Measurements from ENCODE around the gene ARHGEF17.

ARHGEF17 gene

DNA sequence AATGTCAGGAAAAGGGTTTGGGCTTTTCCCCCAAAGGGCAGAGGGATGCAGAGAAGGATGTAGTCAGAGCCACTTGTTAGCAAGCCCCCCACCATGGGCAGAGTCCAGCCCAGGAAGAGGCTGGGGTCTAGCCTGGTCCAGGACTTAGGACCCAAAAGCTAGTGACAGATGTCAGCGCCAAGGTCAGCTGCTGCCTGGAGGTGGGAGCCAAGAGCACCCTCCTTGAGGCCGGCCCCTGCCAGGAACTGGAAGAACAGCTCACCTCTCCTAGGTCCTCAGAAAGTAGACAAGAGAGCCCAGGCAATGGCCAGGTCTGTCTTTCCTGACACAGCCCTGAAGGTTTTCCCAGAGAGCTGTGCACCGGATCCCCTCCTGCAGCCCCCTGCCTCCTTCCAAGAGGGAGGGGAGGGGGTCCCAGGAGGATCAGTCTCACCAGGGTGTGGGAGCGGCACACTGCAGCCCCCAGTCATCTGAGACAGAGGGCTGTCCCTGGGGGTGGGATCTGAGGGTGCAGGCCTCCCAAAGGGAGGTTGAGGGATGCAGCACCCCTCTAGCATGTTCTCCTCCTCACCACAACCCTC is 14.6 kb upstream of the ARHGEF17 start:
- DNase-seq, result no peak

DNA sequence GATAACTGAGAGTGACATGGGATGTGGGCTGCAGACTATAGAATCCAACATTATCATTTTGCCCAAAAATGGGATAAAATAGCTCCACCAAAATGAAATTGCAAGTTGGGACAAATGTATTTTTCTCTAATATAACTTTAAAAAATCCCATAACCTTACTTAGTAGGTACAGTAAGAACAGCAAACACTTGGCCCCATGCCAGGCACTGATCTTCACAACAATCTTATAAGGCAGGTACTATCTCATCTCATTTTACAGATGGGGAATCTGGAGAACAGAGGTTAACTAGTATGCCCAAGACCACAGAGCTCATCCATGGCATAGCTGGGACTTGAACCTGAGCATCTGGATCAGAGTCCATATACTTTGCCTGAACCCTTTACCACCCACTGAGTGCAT is 13.5 kb upstream of the ARHGEF17 start:
- no peak for DNase-seq

DNA sequence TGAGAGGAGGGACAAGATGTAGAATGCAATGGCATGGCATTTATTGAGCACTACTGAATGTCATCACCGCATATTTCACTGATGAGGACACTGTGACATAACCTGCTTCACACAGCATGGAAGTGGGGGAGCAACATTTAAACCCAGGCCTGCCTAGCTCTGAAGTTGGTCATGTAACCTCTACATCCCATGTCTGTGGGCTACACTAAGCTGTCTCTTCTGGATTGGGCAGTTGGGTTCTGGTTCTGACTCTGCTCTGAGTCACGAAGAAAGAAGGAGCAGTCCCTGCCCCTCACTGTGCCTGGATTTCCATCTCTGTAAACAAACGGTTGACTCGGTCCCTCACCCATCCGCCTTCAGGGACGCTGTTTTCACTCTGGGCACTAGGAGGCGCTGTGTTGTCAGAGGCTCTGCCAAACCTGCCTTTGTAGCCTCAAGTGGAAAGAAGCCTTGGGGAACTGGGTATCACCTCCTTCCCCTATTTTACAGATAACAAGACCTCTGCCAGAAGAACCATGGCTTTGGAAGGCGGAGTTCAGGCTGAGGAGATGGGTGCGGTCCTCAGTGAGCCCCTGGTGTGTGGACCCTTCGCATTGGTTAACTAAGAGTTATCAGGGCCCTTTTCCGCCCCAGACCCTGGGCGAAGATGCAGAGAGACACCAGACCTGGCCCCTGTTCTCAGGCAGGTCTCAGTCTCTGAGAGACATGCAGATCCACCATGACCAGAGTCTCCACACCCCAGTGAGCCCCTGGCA is 12.7 kb upstream of the ARHGEF17 start:
- peak; percentile 62 for DNase-seq

DNA sequence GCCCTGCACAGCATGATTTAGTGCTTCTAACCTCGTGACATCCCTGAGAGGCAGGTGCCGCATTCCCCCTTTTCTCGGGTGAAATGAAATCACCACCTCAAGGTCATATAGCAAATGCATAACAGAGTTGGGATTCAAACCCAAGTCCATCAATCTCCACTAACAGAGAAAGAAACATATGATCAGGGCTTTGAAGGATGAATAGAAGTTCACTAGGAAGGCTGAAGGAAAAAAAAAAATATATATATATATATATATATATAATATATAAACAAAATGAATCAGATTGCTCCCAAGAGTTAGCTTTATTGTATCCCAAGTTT is 12.1 kb upstream of the ARHGEF17 start:
- no peak for DNase-seq

DNA sequence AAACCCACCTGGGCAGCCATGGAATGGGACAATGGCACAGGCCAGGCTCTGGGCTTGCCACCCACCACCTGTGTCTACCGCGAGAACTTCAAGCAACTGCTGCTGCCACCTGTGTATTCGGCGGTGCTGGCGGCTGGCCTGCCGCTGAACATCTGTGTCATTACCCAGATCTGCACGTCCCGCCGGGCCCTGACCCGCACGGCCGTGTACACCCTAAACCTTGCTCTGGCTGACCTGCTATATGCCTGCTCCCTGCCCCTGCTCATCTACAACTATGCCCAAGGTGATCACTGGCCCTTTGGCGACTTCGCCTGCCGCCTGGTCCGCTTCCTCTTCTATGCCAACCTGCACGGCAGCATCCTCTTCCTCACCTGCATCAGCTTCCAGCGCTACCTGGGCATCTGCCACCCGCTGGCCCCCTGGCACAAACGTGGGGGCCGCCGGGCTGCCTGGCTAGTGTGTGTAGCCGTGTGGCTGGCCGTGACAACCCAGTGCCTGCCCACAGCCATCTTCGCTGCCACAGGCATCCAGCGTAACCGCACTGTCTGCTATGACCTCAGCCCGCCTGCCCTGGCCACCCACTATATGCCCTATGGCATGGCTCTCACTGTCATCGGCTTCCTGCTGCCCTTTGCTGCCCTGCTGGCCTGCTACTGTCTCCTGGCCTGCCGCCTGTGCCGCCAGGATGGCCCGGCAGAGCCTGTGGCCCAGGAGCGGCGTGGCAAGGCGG is 11.4 kb upstream of the ARHGEF17 start:
- DNase-seq, result no peak

DNA sequence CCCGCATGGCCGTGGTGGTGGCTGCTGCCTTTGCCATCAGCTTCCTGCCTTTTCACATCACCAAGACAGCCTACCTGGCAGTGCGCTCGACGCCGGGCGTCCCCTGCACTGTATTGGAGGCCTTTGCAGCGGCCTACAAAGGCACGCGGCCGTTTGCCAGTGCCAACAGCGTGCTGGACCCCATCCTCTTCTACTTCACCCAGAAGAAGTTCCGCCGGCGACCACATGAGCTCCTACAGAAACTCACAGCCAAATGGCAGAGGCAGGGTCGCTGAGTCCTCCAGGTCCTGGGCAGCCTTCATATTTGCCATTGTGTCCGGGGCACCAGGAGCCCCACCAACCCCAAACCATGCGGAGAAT is 10.9 kb upstream of the ARHGEF17 start:
- DNase-seq, result no peak

DNA sequence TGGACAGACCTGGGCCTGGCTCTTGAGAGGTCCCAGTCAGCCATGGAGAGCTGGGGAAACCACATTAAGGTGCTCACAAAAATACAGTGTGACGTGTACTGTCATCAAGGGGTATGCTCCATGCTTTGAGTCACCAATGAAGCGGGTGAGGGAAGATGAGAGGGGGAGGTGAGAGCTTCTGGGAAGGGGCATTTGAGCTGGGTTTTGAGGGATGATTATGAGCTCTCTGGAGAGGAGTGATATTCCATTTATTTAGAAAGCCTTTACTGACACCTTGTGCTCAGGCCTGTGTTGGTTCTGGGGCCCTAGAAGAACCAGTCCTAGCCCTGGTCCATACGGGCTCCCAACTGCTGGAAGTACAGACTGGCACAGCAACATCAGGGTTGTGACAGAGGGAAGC is 10.4 kb upstream of the ARHGEF17 start:
- DNase-seq, result no peak

DNA sequence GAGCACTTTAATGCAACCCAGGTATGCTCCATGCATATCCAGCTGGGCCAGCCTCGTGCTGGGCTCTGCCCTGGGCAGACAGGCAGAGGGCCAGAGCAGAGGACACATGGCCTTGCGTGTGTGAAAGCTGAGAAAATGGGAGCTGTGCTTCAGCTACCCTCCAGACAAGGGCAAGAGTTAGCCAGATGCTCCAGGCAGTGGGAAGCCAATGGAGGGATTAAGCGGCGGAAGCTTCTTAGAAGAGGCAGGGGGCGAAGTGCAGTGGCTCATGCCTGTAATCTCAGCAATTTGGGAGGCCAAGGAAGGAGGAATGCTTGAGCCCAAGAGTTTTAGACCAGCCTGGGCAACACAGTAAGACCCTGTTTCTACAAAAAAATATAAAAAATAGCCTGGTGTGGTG is 9.8 kb upstream of the ARHGEF17 start:
- DNase-seq, result no peak

DNA sequence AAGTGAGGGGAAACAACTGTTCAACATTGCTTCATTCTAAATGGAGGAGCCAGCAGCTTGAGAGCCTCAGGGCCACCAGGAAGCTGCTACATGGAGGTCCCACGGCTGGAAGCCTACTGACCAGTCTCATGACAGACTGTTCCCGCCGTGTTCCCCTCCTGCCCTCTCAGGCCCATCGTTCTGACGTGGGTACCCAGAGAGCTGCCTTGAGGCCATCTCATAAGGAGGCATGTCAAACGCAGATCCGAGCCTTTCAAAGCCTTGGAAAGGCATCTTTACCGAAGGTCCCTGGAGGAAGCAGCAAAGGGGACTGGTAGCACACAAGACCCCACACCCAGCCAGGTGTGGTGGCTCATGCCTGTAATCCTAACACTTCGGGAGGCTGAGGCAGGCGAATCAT is 8.3 kb upstream of the ARHGEF17 start:
- no peak for DNase-seq

DNA sequence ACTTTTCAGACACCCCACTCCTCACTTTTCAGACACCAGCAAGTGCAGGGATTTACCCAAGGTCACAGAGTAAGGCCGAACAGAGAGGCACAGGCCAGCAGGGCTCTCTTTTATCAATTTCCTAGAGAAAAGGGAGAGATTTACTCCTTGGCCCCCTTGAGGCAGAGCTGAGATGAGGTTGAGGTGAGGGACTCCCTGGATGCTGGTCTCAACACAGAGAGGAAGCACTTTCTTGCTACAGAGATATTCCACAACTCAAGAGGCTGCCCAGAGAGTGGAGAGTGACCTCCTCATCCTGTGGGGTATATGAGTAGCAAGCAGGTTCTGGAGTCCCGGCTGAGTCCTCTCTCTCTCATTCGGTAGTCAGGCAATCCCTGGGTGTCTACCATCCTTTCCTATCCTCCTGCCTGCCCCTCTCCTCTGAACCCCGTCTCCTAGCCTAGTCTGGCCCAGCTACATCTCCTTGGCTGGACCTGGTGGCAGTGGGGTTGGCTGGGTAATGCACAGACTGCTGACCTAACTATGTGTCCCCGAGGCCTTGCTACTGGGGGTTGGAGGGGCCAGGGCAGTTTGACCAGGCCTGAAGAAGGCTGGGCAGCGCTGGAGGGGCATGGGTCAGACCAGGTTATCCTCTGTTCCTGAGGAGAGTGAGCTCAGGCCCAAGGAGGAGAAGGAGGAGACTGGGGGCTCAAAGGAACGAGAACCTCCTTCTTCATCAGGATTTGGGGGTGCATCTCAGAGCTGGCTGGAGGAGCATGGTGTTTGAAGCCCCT is 1.8 kb upstream of the ARHGEF17 start:
- no peak for DNase-seq

DNA sequence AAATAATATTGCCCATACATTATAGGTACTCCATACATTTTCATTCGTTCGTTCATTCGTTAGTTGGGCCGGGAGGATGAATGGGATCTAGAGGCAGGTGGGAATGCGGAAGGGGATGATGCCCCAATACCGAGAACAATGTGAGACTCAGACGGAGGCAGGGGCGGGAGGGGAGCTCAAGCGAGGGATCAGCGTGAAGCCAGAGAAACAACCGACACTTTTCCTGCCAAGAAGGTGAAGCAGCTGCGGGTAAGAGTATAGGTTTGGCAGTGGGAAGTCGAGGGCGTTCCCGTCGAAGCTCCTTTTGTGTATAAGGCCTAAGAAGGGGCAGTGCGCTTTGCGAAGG is 1.1 kb upstream of the ARHGEF17 start:
- no peak for DNase-seq

DNA sequence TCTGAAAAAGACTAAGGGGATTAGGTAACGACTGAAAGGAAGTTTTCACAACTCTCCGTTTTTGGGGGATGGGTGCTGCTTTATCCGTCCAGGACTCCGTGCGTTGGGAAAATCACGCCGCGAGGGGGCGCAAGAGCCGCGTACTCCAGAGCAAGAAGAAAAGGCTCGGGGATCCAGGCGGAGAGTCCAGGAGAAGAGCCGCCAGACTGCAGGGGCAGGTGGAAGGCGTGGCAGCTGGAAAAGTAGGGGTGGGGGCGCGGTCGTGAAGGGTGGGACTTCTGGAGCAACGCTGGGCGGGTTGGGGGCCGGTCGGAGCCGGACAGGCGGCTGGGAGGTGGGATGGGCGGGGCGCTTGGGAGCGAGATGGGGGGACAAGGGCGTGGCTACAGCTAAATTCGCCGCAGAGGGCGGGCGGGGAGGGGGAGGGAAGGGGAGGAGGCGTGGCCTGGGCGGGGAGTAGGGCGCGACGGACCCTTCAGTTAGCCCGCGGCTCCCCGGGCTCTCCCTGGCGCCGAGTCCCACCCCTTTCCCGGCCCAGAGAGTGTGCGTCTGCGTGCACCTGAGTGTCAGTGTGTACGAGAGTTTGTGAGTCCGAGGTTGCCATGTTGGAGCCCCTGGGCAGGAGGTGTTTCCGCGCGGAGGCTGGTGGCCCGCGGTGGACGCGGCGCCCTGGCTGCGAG is 613 bp upstream of the ARHGEF17 start:
- peak; percentile 92 for DNase-seq

DNA sequence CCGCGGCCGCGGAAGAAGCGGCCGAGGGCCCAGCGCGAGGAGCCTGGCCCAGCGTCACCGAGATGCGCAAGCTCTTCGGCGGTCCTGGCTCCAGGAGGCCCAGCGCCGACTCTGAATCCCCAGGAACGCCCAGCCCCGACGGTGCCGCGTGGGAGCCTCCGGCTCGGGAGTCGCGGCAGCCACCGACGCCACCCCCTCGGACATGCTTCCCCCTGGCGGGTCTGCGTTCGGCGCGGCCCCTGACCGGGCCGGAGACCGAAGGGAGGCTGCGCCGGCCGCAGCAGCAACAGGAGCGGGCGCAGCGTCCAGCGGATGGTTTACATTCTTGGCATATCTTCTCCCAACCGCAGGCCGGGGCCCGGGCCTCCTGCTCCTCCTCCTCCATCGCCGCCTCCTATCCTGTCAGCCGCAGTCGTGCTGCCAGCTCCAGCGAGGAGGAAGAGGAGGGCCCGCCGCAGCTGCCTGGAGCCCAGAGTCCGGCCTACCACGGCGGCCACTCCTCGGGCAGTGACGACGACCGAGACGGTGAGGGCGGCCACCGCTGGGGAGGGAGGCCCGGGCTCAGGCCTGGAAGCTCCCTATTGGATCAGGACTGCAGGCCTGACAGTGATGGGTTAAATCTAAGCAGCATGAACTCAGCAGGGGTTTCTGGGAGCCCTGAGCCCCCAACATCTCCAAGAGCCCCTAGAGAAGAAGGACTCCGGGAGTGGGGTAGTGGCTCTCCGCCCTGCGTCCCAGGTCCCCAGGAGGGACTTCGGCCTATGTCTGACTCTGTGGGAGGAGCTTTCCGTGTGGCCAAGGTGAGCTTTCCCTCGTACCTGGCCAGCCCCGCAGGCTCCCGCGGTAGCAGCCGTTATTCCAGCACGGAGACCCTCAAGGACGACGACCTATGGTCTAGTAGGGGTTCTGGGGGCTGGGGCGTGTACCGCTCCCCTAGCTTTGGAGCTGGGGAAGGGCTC is 1.2 kb downstream of the ARHGEF17 start:
- DNase-seq, result no peak

DNA sequence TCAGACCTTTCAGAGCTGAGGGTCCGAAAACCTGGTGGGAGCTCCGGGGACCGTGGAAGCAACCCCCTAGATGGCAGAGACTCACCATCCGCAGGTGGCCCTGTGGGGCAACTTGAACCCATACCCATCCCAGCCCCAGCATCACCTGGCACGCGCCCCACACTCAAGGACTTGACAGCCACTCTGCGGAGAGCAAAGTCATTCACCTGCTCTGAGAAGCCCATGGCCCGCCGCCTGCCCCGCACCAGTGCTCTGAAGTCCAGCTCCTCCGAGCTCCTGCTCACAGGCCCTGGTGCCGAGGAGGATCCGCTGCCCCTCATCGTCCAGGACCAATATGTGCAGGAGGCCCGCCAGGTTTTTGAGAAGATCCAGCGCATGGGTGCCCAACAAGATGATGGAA is 2.0 kb downstream of the ARHGEF17 start:
- no peak for DNase-seq

DNA sequence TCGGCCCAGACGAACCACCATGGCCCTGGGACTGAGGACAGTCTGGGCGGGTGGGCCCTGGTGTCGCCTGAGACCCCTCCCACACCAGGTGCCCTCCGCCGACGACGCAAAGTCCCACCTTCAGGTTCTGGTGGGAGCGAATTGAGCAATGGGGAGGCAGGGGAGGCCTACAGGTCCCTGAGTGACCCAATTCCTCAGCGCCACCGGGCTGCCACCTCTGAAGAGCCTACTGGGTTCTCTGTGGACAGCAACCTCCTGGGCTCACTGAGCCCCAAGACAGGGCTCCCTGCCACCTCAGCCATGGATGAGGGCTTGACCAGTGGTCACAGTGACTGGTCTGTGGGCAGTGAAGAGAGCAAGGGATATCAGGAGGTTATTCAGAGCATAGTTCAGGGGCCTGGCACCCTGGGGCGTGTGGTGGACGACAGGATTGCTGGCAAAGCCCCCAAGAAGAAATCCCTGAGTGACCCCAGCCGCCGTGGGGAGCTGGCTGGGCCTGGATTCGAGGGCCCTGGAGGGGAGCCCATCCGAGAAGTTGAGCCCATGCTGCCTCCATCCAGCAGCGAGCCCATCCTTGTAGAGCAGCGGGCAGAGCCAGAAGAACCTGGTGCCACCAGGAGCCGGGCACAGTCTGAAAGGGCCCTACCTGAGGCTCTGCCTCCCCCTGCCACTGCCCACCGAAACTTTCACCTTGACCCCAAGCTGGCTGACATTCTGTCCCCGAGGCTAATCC is 2.8 kb downstream of the ARHGEF17 start:
- DNase-seq, result no peak

DNA sequence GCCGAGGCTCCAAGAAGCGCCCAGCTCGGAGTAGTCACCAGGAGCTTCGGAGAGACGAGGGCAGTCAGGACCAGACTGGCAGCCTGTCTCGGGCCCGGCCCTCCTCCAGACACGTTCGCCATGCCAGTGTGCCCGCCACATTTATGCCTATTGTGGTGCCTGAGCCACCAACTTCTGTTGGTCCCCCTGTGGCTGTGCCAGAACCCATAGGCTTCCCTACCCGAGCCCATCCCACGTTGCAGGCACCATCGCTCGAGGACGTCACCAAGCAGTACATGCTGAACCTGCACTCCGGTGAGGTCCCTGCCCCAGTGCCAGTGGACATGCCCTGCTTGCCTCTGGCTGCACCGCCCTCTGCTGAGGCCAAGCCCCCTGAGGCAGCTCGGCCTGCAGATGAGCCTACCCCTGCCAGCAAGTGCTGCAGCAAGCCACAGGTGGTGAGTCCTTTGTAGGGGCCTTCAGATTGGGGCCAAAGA is 3.4 kb downstream of the ARHGEF17 start:
- DNase-seq, result no peak

DNA sequence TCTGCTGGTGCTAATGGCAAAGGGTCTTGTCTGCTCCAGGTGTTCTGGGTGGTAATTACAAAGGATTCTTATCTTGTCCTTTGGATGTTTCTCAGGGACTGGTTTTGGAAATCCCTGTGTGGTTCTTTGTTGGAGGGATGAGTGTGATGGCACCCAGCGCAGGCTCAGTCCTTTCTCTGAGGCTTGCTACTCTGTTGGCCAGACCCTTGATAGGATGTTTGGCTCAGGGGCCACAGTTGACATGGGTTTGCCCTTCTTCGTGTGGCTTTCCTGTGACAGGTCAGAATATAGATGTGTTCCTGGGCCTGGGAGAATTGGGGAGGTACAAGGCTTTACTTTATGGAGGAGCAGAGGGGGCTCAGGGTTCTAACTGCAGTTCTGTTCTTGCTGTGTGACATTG is 4.0 kb downstream of the ARHGEF17 start:
- DNase-seq, result no peak

DNA sequence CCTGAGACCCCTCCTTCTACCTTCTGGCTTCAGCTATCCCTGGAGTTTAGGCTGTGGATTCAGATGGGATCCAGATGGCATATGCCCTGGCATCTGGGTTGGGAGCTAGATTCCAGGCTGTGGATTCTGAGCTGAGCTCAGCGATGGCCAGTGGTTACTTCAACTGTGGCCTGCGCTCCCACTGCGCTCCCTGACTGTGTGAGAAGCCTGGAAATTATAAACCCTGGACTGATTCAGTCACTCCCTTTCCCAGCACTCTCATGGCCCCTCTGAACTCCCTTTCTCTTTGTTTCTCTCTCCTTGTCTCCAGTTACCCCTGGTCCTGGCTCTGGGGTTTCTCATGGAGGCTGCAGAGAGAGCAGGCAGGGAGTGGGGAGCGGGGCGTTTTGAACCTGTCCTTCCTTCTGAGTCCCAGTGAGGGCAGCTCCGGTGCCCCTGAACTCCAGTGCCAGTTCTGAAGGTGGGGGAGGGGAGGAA is 4.8 kb downstream of the ARHGEF17 start:
- no peak for DNase-seq

DNA sequence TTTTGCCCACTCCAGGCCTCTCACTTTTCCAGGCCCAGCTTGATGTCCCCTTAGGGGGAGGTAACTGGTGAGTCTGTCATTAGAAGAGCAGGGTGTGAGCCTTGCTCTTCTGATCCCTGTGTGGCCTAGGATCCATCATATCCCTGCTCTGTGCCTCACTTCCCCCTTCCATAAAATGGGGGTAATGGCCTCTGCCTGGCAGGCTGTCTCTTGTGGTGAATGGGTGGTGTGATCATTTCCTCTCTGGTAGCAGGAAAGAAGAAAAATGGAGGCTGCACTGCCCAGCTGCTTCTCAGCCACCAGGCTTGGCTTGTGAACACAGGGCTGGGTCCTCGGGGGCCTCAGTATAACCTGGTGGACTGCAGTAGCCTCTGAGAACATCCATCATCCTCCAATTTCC is 5.6 kb downstream of the ARHGEF17 start:
- no peak for DNase-seq

DNA sequence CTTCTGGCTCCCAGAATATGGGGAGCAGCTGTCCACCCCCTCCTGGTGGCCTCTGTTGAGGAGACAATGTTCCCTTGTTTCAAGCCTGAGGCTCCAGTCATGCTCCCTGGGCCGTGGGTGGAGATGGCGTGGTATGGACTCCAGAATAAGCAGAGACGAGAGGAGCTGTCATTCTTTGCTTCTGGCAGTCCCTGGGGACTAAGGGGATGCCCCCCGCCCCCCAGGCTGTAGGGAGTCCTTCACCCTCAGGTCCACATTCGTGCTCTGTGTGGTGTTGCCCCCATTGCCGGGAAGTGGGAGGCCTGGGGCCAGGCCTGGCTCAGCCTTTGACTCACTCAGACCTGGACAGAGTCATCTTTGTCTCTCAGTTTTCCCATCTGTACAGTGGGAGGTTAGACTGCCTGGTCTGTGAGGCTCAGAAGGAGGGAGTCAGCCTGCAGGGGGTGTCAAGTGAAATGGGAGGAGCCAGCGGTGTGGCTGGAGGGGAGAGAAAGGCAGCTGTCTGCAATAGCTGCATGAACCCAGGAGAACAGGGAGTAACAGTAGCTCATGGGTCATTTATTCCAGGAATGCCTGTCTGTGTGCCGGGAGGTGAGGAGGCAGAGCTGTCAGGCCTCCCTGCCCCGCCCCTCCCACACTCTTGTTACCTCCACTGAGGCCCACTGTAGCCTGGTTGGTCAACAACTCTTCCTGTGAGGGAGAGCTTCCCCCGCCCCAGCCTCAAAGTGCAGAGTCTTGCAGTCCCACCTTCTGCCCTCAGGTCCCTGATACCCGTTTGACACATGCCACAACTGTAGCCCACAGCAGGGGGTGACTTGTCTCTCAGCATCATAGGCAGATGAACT is 6.3 kb downstream of the ARHGEF17 start:
- peak; percentile 81 for DNase-seq
